GM12875 (cell line): ENCODE data around the gene COL6A5.

ENCODE experiments used
- H3K4me3 ChIP-seq: one replicate; pipeline ENCODE4 v1.5.1; 2011; ENCODE audit warnings: low read depth, low read length, control low read depth
- TF ChIP-seq, protein P1 (sequence below): IDR thresholded peaks from 2 replicates; pipeline ENCODE4 v1.5.1; 2011; ENCODE audit warnings: low read depth, mild to moderate bottlenecking, control low read depth, inconsistent platforms, low read length, moderate library complexity, borderline replicate concordance; ENCODE audit not compliant: insufficient read depth

COL6A5 gene

GRCh38 chr3:130529486-130530215 lies 184.2 kb downstream of the COL6A5 start:
- TF ChIP-seq, protein P1, sequence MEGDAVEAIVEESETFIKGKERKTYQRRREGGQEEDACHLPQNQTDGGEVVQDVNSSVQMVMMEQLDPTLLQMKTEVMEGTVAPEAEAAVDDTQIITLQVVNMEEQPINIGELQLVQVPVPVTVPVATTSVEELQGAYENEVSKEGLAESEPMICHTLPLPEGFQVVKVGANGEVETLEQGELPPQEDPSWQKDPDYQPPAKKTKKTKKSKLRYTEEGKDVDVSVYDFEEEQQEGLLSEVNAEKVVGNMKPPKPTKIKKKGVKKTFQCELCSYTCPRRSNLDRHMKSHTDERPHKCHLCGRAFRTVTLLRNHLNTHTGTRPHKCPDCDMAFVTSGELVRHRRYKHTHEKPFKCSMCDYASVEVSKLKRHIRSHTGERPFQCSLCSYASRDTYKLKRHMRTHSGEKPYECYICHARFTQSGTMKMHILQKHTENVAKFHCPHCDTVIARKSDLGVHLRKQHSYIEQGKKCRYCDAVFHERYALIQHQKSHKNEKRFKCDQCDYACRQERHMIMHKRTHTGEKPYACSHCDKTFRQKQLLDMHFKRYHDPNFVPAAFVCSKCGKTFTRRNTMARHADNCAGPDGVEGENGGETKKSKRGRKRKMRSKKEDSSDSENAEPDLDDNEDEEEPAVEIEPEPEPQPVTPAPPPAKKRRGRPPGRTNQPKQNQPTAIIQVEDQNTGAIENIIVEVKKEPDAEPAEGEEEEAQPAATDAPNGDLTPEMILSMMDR, result no peak
- H3K4me3 ChIP-seq, result no peak overlapping the region

DNA sequence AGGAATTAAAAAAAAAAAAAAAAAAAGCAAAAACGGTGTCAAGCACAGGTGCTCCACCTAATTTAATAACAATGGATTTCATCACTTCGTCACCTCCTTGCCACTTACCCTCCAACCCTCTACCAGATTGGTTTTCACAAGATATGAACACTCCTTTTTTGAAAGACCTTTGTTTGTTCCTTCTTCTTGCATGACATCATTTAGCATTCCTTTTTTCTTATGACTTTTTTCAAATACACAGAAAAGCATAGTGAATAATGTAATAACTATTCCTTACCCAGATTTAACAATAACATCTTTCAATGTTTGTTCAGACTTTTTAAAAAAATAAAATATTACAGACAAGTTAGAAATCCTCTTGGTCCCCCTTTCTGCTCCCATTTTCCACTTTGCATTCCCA lies 187.8 kb downstream of the COL6A5 start:
- no peak overlapping the region for H3K4me3 ChIP-seq
- TF ChIP-seq, protein P1, result no peak
